ENCODE results near the gene TRIM69.

GRCh38 chr15:44796508-44796907 is 60.2 kb downstream of the TRIM69 start:
- no peak for TF ChIP-seq CTCF (IDR thresholded peaks at IDR 0.05; ENCODE audit: insufficient read depth, low read depth, low read length)
- no peak for TF ChIP-seq EZH2 (IDR thresholded peaks at IDR 0.05; ENCODE audit: insufficient read depth, low read length)

Measured in astrocyte (in vitro differentiated cells and primary cell).